Neural cell (in vitro differentiated cells): Measurements from ENCODE around the gene WDR26.
A peak's percentile ranks its signal among the peaks of the same experiment; 100 is the strongest.

ENCODE experiments used
- CTCF ChIP-seq: fragments of 450-650 bp; IDR thresholded peaks from 2 replicates; pipeline ENCODE4 v1.5.1; 2014; ENCODE audit warnings: antibody characterized with exemption, mild to moderate bottlenecking, moderate library complexity; ENCODE audit not compliant: poor library complexity, severe bottlenecking
- EP300 ChIP-seq: fragments of 450-650 bp; conservative IDR thresholded peaks from 2 replicates; pipeline ENCODE4 v1.6.1; 2014; ENCODE audit warnings: antibody characterized with exemption, mild to moderate bottlenecking, moderate library complexity; ENCODE audit not compliant: poor library complexity, severe bottlenecking
- EZH2 ChIP-seq: fragments of 200-600, 300-800 bp; shearing (Covaris generic), sonication (generic); IDR thresholded peaks from 2 replicates; pipeline ENCODE4 v1.6.1; 2014; ENCODE audit warnings: antibody characterized with exemption, low read length, borderline replicate concordance, mild to moderate bottlenecking; ENCODE audit not compliant: insufficient read depth, poor library complexity, severe bottlenecking
- MXI1 ChIP-seq: fragments of 450-650 bp; conservative IDR thresholded peaks from 2 replicates; pipeline ENCODE4 v1.6.1; 2014; ENCODE audit warnings: antibody characterized with exemption, mild to moderate bottlenecking; ENCODE audit not compliant: poor library complexity, severe bottlenecking
- POLR2AphosphoS5 ChIP-seq: IDR thresholded peaks from 2 replicates; pipeline ENCODE4 v1.6.1; 2012
- RAD21 ChIP-seq: fragments of 450-650 bp; conservative IDR thresholded peaks from 2 replicates; pipeline ENCODE4 v1.6.1; 2014; ENCODE audit warnings: antibody characterized with exemption, mild to moderate bottlenecking, moderate library complexity
- TAF1 ChIP-seq: IDR thresholded peaks from 2 replicates; pipeline ENCODE4 v1.6.1; 2012; ENCODE audit warnings: low read depth
- TF ChIP-seq, protein P1 (sequence below): IDR thresholded peaks from 2 replicates; pipeline ENCODE4 v1.6.1; 2012; ENCODE audit warnings: borderline replicate concordance

- TF ChIP-seq POLR2AphosphoS5 = peak; percentile 97
- no peak for TF ChIP-seq TAF1
- TF ChIP-seq CTCF = no peak
- no peak for TF ChIP-seq RAD21
- TF ChIP-seq, protein P1, sequence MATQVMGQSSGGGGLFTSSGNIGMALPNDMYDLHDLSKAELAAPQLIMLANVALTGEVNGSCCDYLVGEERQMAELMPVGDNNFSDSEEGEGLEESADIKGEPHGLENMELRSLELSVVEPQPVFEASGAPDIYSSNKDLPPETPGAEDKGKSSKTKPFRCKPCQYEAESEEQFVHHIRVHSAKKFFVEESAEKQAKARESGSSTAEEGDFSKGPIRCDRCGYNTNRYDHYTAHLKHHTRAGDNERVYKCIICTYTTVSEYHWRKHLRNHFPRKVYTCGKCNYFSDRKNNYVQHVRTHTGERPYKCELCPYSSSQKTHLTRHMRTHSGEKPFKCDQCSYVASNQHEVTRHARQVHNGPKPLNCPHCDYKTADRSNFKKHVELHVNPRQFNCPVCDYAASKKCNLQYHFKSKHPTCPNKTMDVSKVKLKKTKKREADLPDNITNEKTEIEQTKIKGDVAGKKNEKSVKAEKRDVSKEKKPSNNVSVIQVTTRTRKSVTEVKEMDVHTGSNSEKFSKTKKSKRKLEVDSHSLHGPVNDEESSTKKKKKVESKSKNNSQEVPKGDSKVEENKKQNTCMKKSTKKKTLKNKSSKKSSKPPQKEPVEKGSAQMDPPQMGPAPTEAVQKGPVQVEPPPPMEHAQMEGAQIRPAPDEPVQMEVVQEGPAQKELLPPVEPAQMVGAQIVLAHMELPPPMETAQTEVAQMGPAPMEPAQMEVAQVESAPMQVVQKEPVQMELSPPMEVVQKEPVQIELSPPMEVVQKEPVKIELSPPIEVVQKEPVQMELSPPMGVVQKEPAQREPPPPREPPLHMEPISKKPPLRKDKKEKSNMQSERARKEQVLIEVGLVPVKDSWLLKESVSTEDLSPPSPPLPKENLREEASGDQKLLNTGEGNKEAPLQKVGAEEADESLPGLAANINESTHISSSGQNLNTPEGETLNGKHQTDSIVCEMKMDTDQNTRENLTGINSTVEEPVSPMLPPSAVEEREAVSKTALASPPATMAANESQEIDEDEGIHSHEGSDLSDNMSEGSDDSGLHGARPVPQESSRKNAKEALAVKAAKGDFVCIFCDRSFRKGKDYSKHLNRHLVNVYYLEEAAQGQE = peak; percentile 21
- no peak for TF ChIP-seq EP300
- no peak for TF ChIP-seq EZH2
- peak; percentile 71 for TF ChIP-seq MXI1
Measured at GRCh38 chr1:224356685-224357625, 77.6 kb downstream of the WDR26 start, which contains the start of gene CNIH4.
